ENCODE data around the gene NEMP1.

Gene NEMP1

DNA sequence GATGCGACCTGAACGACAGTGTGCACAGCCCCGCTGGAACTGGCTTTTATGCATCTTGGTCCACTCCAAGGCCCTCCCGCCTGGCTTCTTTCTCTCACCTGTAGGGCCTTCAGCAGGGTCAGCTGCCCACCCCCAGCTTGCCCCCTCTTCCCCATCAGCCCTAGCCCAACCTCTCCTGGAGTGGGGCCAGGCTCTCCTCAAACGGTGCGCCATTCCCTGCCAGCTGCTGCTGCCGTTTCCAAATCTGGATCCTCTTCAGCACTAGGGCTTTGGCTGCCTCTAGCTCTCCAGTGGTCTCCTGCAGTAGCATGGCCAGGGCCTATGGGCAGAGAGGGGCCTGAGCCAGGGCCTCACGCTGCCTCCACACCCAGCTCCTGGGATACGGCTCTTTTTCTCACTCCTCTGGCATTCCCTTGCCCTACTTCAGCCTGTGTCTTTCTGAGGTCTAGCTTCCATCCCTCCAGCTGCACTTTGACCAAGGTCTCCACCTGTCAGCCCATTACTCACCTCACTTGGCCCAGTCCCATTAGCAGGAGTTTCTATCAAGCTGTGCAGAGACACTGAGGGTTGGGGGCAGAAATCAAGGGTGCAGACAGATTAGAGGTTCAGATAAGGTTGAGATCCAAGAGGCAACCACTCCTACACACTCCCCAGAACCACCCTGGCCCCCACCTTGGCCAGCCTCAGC lies 27.6 kb upstream of the NEMP1 start:
- no peak for DNase-seq

DNA sequence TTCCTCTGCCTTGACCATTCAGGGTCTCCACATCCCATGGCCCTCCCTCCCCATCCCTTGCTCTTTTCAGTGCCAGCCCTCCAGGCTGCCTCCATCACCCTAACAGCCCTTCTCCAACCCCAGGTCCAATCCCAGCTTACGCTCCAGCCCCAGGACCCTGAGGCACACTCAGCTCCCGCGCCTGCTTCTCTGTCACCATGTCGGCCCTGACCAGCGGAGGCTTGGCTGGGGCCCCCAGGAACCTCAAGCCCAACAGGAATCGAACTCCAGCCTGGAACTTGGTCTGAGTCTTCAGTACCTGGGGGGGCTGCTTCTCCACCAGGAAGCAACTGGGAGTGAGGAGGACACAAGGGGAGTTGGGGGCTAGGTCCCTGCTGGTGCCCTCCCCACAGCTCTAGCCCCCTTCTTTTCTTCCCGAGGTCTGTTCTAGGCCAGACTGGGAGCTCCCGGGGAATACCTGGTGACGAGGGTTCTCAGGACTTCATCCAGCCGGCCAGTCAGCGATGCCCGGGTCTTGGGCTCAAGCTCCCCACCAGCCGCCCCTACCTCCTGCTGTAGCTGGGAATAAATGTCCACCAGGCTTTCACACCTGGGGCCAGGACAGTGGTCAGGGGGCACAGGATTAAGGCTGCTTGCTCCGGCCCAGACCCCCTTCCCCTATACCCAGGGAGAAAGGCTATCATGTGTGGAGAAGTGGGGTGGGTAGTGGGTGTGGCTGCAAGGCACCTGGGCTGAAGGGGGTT lies 26.6 kb upstream of the NEMP1 start:
- no peak for DNase-seq

DNA sequence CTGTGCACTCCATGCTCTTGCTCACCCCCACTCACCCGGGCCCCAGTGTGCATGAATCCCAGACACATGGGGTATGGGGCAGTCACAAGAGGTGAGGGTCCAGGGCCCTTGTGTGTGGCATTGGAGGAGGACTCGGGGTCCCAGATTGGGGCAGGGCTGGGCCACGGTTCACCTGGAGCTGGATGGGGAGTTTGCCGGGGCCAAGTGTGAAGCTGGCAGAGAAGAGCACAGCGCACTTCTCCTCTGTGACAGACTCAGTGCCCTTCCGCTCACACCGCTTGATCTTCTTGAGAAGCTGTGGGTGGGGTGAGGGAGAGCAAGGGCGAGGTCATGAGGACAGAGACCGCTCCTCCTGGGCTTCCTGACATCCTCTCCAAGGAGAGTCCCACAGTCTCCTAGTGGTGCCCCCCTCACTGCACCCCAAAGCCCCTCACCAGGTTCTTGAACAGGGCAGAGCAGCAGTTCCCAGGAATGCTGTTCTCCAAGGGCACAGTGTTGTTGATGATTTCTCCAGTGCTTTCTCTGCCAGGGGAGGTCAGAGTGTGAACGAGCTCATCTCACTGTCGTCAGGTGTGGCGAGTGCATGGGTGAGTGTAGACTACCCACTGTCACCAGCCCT lies 25.8 kb upstream of the NEMP1 start:
- DNase-seq = no peak

DNA sequence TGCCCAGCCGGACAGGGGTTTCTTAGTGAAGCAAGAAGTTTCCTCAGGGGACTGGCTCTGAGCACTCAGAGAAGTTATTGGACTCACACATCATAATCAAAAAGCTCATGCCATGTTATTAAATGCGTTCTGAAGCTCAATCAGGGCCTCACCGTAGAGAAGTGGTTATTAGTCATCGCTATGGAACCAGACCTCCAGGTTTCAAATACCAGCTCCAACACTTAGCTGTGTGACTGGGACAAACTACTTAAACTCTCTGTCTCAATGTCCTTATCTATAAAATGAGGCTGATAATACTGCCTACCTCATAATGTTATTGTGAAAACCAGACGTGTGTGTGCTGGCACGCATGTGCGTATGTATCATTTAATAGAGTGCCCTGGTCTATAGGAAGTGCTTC lies 25.3 kb upstream of the NEMP1 start:
- DNase-seq = no peak

DNA sequence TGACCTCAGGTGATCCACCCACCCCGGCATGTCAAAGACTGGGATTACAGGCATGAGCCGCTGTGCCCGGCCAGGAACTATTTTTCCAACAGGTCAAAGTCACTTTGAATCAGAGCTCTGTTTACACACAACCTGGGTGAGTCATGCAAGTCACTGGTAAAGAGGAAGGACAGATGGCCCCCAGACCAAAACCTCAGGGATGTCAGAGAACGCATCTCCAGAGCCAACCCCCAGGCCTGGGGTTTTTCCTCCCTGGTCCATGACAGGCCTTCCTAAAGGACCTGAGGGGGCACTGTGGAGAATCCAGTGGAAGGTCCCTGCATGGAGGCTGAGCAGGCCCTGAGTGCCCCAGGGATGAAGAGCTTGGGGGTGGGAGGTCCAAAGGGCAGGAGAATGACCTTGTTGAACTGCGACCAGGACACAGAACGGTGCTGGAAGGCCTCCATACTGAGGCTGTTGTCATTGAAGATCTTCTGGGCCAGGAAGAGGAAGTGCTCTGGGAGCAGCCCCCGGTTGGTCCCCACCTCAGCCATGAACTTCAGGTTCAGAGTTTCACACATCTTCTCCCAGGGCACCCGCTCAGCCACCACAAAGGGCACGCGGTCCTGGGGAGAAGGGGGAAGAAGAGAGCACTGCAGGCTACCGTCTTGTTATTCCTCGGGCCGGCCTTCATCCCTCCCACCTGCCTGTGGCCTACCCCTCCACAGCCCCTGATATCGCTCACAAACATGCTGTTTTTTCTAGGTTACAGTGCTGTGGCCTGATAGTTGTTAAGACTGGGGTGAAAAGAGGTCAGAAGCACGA lies 23.5 kb upstream of the NEMP1 start:
- DNase-seq = no peak

DNA sequence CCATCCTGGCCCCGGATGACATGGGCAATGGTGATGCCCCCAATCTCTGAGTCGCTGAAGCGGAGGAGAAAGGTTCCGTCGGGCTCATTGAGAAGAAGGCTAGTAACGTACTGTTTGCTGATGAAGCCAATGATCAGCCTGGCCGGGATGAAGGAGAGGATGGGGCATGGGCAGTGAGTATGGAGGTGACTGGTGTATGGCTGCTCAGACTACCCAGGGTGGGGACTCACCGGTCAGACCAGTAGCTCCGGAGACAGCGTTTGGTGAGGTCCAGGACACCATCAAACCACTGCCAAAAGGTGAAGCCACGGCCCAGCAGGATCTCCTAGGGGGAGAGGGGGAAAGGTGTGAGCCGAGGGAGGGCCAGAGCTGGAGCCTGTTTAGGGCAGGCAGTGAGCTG lies 21.2 kb upstream of the NEMP1 start:
- no peak for DNase-seq

- no peak for DNase-seq
Observed at GRCh38 chr12:57099047-57099714, 20.6 kb upstream of the NEMP1 start.

DNA sequence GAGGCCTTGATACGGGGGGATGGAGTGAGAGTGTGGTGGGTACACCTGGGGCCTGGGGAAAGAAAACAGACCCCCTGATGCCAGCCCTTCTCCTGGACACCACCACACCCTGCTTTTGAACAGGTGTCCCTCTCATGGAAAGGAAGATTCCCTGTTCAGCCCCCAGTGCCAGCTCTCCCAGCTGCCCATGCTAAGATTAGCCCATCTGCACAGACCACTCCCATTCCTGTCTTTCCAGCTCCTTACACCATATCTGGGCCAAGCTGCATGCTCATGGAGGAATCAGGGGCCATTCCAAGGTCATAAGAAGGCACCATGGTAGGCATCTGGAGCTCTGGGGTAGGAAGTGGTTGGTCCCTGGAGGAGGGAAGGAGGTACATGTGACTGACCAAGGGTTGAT lies 20.0 kb upstream of the NEMP1 start:
- DNase-seq = no peak

- no peak for DNase-seq
Observed at GRCh38 chr12:57097554-57097835, 18.9 kb upstream of the NEMP1 start.

DNA sequence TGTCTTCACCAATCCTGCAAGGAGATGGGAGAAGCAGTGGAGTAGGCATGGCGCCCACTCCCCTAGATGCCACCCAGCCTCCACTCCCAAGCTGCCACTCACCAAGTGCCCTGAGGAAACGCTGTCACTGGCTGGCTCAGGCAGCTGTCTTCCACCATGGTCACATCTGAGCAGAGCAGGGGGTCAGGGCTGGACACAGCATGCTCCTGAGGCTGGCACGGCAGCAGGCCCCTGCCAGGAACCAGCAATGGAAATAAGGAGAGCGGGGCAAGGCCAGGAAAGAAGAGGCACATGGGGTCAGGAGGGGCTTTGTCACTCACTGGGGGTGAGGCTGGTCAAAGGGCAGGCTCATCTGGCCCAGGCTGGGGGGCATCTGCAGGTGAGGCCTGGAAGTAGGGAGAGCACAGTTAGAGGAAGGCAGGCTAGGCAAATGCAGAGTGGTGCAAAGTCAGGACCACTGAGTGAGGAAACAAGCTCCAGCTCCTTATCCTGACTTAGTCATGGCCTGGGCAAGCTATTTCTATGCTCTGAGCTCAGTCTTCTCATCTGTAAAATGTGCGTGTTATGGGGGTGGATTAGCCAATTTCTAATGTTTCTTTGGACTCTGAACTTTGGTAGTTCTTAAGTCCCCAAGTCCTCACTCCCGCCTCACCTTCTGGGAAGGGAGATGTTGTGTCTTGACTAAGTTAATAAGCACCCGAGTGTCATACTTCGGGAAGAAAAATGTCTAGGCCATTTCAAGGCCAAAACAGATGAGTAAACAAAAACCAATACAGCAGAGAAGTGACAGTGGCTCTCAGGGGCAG lies 18.4 kb upstream of the NEMP1 start:
- no peak for DNase-seq

GRCh38 chr12:57096099-57096572 lies 17.5 kb upstream of the NEMP1 start:
- no peak for DNase-seq

DNA sequence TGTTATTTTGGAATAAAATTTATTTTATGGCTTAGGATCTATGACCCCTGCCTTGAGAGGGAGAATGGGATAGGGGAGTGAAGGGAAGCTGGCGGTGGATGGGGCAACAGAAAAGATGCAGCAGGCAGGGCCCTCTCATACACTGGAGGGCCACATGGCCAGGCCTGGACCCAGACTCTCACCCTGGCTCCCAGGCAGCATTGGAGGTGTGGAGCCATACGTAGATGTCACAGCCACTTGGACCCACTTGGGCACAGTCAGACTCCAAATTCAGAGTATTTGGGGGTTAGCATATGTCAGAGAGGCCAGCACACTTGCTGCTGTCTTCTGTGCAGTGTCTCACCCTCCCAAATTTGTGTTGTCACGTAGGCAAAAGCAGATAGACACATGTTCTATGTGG lies 16.8 kb upstream of the NEMP1 start:
- no peak for DNase-seq

DNA sequence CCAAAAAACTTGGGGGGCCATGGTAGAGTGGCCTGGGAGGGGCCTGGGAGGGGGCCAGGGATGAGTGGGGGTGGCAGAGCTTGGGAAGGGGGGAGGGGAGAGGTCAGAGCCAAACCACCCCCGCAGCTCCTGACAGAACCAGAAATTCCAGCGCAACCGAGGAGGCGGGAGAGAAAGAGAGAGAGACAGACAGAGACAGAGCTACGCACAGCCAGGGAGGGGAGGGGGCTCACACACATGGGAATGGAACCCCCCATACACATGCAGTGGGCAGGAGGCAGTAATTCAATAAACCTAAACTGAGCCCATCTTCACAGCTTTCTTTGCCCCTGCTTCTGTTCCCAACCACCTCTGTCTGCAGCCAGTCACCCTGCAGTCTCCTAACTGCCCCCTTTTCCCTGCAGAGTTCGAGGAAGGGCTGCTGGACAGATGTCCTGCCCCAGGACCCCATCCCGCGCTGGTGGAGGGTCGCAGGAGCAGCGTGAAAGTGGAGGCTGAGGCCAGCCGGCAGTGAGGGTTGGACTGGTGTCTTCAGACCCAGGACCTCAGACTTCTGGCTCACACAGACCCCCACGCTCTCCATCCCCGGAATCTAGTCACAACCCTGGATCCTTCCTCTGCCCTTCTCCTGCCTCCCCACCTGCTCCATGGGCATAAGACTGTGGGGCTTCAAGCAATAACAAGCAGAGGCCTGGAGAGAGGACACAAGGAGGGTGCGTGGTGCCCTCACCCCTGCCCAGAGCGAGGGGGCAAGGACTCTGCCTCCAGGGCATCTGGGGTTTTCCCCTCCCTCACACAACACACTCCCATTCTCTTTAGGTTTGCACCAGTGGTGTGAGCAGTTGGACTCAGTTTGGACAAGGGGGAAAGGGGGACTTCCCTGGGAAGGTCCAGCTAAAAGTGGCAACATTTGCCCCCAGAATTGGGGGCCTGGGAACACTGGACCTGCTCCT lies 15.9 kb upstream of the NEMP1 start:
- DNase-seq = no peak

GRCh38 chr12:57093415-57094207 lies 15.0 kb upstream of the NEMP1 start:
- DNase-seq = peak; percentile 56

DNA sequence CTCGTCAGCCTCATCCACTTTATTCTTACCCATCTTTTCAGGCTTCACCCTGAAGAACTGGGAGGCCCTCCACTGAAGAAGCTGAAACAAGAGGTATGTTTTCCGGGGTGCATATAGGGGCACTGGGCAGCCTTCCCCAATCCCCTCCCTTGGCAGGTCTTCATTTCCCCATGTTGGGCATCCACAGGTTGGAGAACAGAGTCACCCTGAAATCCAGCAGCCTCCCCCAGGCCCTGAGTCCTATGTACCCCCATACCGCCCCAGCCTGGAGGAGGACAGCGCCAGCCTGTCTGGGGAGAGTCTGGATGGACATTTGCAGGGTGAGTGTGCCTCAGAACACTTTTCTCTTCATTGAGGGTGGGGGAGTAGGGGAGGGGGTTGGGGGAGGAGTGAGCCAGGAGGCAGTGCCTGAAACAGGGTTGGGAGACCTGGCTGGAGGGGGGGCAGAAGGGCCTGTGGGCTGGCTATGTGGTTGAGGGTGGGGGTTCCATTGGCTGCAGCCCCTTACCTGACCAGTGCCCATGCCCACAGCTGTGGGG lies 14.4 kb upstream of the NEMP1 start:
- DNase-seq = no peak

- DNase-seq = no peak
Observed at GRCh38 chr12:57092529-57092862, 13.9 kb upstream of the NEMP1 start.

- no peak for DNase-seq
Observed at GRCh38 chr12:57091638-57092528, 13.3 kb upstream of the NEMP1 start.

DNA sequence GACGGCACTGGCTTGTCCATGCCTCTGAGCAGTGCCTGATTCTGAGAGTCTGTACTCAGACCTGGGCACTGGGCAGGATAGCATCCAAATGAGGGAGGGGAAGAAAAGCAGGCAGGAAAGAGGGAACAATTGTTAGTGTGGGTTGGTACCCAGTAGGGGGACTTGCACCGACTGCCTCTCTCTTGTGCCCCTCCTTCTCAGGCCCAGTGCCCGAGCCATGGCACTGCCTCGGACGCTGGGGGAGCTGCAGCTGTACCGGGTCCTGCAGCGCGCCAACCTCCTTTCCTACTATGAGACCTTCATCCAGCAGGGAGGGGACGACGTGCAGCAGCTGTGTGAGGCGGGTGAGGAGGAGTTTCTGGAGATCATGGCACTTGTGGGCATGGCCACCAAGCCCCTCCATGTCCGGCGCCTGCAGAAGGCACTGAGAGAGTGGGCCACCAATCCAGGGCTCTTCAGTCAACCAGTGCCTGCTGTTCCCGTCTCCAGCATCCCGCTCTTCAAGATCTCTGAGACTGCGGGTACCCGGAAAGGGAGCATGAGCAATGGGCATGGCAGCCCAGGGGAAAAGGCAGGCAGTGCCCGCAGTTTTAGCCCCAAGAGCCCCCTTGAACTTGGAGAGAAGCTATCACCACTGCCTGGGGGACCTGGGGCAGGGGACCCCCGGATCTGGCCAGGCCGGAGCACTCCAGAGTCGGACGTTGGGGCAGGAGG lies 12.5 kb upstream of the NEMP1 start:
- no peak for DNase-seq

Data from activated CD4-positive, alpha-beta T cell treated with anti-CD3 and anti-CD28 coated beads, Interleukin-2, amount 50 U/mL, for 1 hour (primary cell).